ENCODE results near the gene CATSPERD. TPM values are rescaled to one million over a fixed set of nuclear protein-coding genes. Genes with fewer than 3 reads are reported as not detected.
A peak's percentile ranks its signal among the peaks of the same experiment; 100 is the strongest.

CATSPERD gene
- total and polyA plus RNA-seq, 9 of the 15 experiments (the other 6 are each of a cell fraction or from before 2014, with no cell fraction given) = not detected

GRCh38 chr19:5680437-5681368 lies 39.7 kb upstream of the CATSPERD start, which contains the start of the genes HSD11B1L and MICOS13 (continued):
- TF ChIP-seq ZNF609 (CRISPR knock-in tag; IDR thresholded peaks at IDR 0.05; ENCODE audit: borderline replicate concordance) (0 out of 2 replicates have a peak, but pooled peaks have one; percentile 59), DMBX1 (CRISPR knock-in tag; IDR thresholded peaks at IDR 0.05; ENCODE audit: borderline replicate concordance) (peak; percentile 75; the same call in 1 of the 2 replicates), ZNF398 (CRISPR knock-in tag; IDR thresholded peaks at IDR 0.05) (no peak)
- TF ChIP-seq, protein P1, sequence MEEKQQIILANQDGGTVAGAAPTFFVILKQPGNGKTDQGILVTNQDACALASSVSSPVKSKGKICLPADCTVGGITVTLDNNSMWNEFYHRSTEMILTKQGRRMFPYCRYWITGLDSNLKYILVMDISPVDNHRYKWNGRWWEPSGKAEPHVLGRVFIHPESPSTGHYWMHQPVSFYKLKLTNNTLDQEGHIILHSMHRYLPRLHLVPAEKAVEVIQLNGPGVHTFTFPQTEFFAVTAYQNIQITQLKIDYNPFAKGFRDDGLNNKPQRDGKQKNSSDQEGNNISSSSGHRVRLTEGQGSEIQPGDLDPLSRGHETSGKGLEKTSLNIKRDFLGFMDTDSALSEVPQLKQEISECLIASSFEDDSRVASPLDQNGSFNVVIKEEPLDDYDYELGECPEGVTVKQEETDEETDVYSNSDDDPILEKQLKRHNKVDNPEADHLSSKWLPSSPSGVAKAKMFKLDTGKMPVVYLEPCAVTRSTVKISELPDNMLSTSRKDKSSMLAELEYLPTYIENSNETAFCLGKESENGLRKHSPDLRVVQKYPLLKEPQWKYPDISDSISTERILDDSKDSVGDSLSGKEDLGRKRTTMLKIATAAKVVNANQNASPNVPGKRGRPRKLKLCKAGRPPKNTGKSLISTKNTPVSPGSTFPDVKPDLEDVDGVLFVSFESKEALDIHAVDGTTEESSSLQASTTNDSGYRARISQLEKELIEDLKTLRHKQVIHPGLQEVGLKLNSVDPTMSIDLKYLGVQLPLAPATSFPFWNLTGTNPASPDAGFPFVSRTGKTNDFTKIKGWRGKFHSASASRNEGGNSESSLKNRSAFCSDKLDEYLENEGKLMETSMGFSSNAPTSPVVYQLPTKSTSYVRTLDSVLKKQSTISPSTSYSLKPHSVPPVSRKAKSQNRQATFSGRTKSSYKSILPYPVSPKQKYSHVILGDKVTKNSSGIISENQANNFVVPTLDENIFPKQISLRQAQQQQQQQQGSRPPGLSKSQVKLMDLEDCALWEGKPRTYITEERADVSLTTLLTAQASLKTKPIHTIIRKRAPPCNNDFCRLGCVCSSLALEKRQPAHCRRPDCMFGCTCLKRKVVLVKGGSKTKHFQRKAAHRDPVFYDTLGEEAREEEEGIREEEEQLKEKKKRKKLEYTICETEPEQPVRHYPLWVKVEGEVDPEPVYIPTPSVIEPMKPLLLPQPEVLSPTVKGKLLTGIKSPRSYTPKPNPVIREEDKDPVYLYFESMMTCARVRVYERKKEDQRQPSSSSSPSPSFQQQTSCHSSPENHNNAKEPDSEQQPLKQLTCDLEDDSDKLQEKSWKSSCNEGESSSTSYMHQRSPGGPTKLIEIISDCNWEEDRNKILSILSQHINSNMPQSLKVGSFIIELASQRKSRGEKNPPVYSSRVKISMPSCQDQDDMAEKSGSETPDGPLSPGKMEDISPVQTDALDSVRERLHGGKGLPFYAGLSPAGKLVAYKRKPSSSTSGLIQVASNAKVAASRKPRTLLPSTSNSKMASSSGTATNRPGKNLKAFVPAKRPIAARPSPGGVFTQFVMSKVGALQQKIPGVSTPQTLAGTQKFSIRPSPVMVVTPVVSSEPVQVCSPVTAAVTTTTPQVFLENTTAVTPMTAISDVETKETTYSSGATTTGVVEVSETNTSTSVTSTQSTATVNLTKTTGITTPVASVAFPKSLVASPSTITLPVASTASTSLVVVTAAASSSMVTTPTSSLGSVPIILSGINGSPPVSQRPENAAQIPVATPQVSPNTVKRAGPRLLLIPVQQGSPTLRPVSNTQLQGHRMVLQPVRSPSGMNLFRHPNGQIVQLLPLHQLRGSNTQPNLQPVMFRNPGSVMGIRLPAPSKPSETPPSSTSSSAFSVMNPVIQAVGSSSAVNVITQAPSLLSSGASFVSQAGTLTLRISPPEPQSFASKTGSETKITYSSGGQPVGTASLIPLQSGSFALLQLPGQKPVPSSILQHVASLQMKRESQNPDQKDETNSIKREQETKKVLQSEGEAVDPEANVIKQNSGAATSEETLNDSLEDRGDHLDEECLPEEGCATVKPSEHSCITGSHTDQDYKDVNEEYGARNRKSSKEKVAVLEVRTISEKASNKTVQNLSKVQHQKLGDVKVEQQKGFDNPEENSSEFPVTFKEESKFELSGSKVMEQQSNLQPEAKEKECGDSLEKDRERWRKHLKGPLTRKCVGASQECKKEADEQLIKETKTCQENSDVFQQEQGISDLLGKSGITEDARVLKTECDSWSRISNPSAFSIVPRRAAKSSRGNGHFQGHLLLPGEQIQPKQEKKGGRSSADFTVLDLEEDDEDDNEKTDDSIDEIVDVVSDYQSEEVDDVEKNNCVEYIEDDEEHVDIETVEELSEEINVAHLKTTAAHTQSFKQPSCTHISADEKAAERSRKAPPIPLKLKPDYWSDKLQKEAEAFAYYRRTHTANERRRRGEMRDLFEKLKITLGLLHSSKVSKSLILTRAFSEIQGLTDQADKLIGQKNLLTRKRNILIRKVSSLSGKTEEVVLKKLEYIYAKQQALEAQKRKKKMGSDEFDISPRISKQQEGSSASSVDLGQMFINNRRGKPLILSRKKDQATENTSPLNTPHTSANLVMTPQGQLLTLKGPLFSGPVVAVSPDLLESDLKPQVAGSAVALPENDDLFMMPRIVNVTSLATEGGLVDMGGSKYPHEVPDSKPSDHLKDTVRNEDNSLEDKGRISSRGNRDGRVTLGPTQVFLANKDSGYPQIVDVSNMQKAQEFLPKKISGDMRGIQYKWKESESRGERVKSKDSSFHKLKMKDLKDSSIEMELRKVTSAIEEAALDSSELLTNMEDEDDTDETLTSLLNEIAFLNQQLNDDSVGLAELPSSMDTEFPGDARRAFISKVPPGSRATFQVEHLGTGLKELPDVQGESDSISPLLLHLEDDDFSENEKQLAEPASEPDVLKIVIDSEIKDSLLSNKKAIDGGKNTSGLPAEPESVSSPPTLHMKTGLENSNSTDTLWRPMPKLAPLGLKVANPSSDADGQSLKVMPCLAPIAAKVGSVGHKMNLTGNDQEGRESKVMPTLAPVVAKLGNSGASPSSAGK (IDR thresholded peaks at IDR 0.05) = no peak

All from K562 (cell line).